Naive thymus-derived CD4-positive, alpha-beta T cell (primary cell): Measurements from ENCODE around the gene LNX1. TPM values are rescaled to one million over a fixed set of nuclear protein-coding genes. Genes with fewer than 3 reads are reported as not detected.

ENCODE experiments used
- ATAC-seq: fragments of 150-1000 bp; cut with Tn5 transposase; 2 replicates; pipeline ENCODE4 v1.10.0; 2021; ENCODE audit warnings: mild to moderate bottlenecking, moderate library complexity
- CTCF ChIA-PET: fragments of 350-600 bp; sonication (Branson Sonifier 250); formaldehyde crosslinking; loops from one replicate; lab custom pipeline; 2021; ENCODE audit warnings: antibody characterized with exemption; lab: Charles Lee
- POLR2A ChIA-PET: fragments of 350-600 bp; sonication (Branson Sonifier 250); formaldehyde crosslinking; loops from one replicate; lab custom pipeline; 2021; ENCODE audit warnings: antibody characterized with exemption, inconsistent platforms; lab: Charles Lee
- DNase-seq, 9 donors: peaks; one replicate each; pipeline versions ENCODE4 v3.0.0 to v3.0.0-alpha.2; 2020 to 2022; ENCODE audit warnings: mixed read lengths in 1 of 9
- H3K27ac ChIP-seq: one replicate; pipeline ENCODE4 v1.7.0; 2013; ENCODE audit warnings: mild to moderate bottlenecking, low read depth, low read length, moderate library complexity
- H3K27me3 ChIP-seq, 2 donors: one replicate each; pipeline ENCODE4 v1.7.0; 2013; ENCODE audit warnings: low read length in 2 of 2, mild to moderate bottlenecking in 2 of 2, moderate library complexity in 2 of 2; ENCODE audit not compliant: control insufficient read depth in 2 of 2, insufficient read depth in 2 of 2
- H3K36me3 ChIP-seq, 3 experiments: 1 replicate in 2 of 3; 2 replicates in 1 of 3; pipeline ENCODE4 v1.7.0; 2013; ENCODE audit warnings: low read length in 3 of 3, mild to moderate bottlenecking in 3 of 3, moderate library complexity in 1 of 3; ENCODE audit not compliant: insufficient read depth in 3 of 3, control insufficient read depth in 2 of 3
- H3K4me1 ChIP-seq, 2 donors: one replicate each; pipeline ENCODE4 v1.7.0; 2013; ENCODE audit warnings: low read length in 2 of 2, mild to moderate bottlenecking in 2 of 2, moderate library complexity in 1 of 2; ENCODE audit not compliant: control insufficient read depth in 2 of 2, insufficient read depth in 2 of 2
- H3K4me3 ChIP-seq: 2 replicates; pipeline ENCODE4 v1.7.0; 2013; ENCODE audit warnings: mild to moderate bottlenecking, low read length
- H3K9me3 ChIP-seq, 3 experiments: 1 replicate in 2 of 3; 2 replicates in 1 of 3; pipeline ENCODE4 v1.7.0; 2013; ENCODE audit warnings: low read length in 3 of 3; ENCODE audit not compliant: control insufficient read depth in 2 of 3
- H3K27ac Mint-ChIP-seq, 9 donors: one replicate each; pipeline ENCODE4 v1.8.0; 2020 to 2022; ENCODE audit warnings: mixed read lengths in 9 of 9, mild to moderate bottlenecking in 8 of 9, moderate library complexity in 5 of 9, inconsistent platforms in 2 of 9
- H3K27me3 Mint-ChIP-seq, 5 donors: one replicate each; pipeline ENCODE4 v1.8.0; 2021 to 2022; ENCODE audit warnings: mixed read lengths in 5 of 5, mild to moderate bottlenecking in 1 of 5
- H3K36me3 Mint-ChIP-seq, 5 donors: one replicate each; pipeline ENCODE4 v1.8.0; 2020 to 2022; ENCODE audit warnings: mixed read lengths in 5 of 5, mild to moderate bottlenecking in 3 of 5, inconsistent platforms in 1 of 5
- H3K4me1 Mint-ChIP-seq, 7 donors: one replicate each; pipeline ENCODE4 v1.8.0; 2020 to 2022; ENCODE audit warnings: mixed read lengths in 7 of 7, mild to moderate bottlenecking in 3 of 7, inconsistent platforms in 1 of 7
- H3K4me3 Mint-ChIP-seq, 10 donors: one replicate each; pipeline ENCODE4 v1.8.0; 2020 to 2022; ENCODE audit warnings: mild to moderate bottlenecking in 10 of 10, mixed read lengths in 10 of 10, moderate library complexity in 6 of 10, inconsistent platforms in 2 of 10
- H3K9me3 Mint-ChIP-seq, 11 donors: one replicate each; pipeline ENCODE4 v1.8.0; 2020 to 2022; ENCODE audit warnings: mixed read lengths in 11 of 11, mild to moderate bottlenecking in 4 of 11, inconsistent platforms in 1 of 11, moderate library complexity in 1 of 11
- intact Hi-C, 2 donors: fragments of 100-400 bp; cut with micrococcal nuclease; formaldehyde crosslinking; loops; one replicate each; pipeline ENCODE4 v1.15.1; 2023
- polyA plus RNA-seq, 2 donors: library from polyadenylated mRNA; unstranded; fragments of 300-500 nt; fragmentation: Illumina TruSeq; gene quantifications; one replicate each; pipeline ENCODE4 v1.2.3, GENCODE V29; 2021
- total RNA-seq, 6 experiments: library from RNA in 5 of 6; stranded (reverse) in 5 of 6; gene quantifications; 1 replicate in 5 of 6; 2 replicates in 1 of 6; pipeline ENCODE4 v1.2.3 and lab custom pipeline; 2021 to 2026

Gene LNX1
- total and polyA plus RNA-seq, 7 experiments from 2014 or later: 0.09 to 0.48 TPM; not detected in 5

- ChIA-PET POLR2A (no interaction called here), CTCF (no interaction called here)
- Histone ChIP-seq H3K4me1 (no peaks in the 10 kb centered on the region), H3K27ac (no peak overlapping the region), H3K27me3 (no peaks in the 10 kb centered on the region), H3K36me3 (no peaks in the 10 kb centered on the region), H3K4me3 (no peak overlapping the region), H3K9me3 (no peaks in the 10 kb centered on the region)
- no peaks in the 10 kb centered on the region for H3K4me1 Mint-ChIP-seq
- H3K9me3 Mint-ChIP-seq: peaks cover 0 to 6% (median 2%) of the 10 kb centered on the region in 11 donors
- no peak for DNase-seq
- no peaks in the 10 kb centered on the region for H3K36me3 Mint-ChIP-seq
- no peak overlapping the region for H3K4me3 Mint-ChIP-seq
- ATAC-seq: no peak
- no peak overlapping the region for H3K27ac Mint-ChIP-seq
- intact Hi-C loops: no loop called here
- peaks cover 5 to 34% (median 25%) of the 10 kb centered on the region in 5 donors for H3K27me3 Mint-ChIP-seq
Observed at GRCh38 chr4:53629296-53629695, 38.0 kb upstream of the LNX1 start.

GRCh38 chr4:53626491-53626890 lies 35.2 kb upstream of the LNX1 start:
- peaks cover 0 to 13% (median 4%) of the 10 kb centered on the region in 11 donors for H3K9me3 Mint-ChIP-seq
- intact Hi-C loops: no loop called here
- no peaks in the 10 kb centered on the region for H3K9me3 ChIP-seq

GRCh38 chr4:53625888-53626287 lies 34.6 kb upstream of the LNX1 start:
- no peak for ATAC-seq

More at GRCh38 chr4:53626491-53626890, 35.2 kb upstream of the LNX1 start:
- no peak overlapping the region for H3K27ac Mint-ChIP-seq
- no peak overlapping the region for H3K4me3 ChIP-seq
- no peaks in the 10 kb centered on the region for H3K4me1 Mint-ChIP-seq
- DNase-seq (no peak), ATAC-seq (no peak)
- H3K27ac ChIP-seq: no peak overlapping the region
- H3K4me3 Mint-ChIP-seq: no peak overlapping the region
- H3K4me1 ChIP-seq: no peaks in the 10 kb centered on the region
- no peaks in the 10 kb centered on the region for H3K27me3 ChIP-seq
- POLR2A ChIA-PET: interaction anchor here (0.7 kb wide), 1 partner anchor 660 kb away, joined by 3 read pairs; no protein-coding TSS in a partner anchor
- H3K36me3 Mint-ChIP-seq: no peaks in the 10 kb centered on the region
- peaks cover 0 to 25% (median 18%) of the 10 kb centered on the region in 5 donors for H3K27me3 Mint-ChIP-seq
- CTCF ChIA-PET: no interaction called here
- H3K36me3 ChIP-seq: no peaks in the 10 kb centered on the region

GRCh38 chr4:53622739-53623151 lies 31.5 kb upstream of the LNX1 start:
- H3K27ac Mint-ChIP-seq: no peak overlapping the region
- ATAC-seq (no peak), DNase-seq (no peak)
- H3K4me1 Mint-ChIP-seq: no peaks in the 10 kb centered on the region
- H3K36me3 Mint-ChIP-seq: no peaks in the 10 kb centered on the region
- no peak overlapping the region for H3K4me3 Mint-ChIP-seq
- ChIA-PET CTCF (no interaction called here), POLR2A (no interaction called here)
- no peaks in the 10 kb centered on the region for H3K4me1 ChIP-seq
- H3K36me3 ChIP-seq: no peaks in the 10 kb centered on the region
- H3K9me3 ChIP-seq: no peaks in the 10 kb centered on the region
- intact Hi-C loops: no loop called here
- peaks cover 0 to 21% (median 7%) of the 10 kb centered on the region in 5 donors for H3K27me3 Mint-ChIP-seq
- H3K27me3 ChIP-seq: no peaks in the 10 kb centered on the region
- H3K4me3 ChIP-seq: no peak overlapping the region
- no peak overlapping the region for H3K27ac ChIP-seq
- peaks cover 0 to 13% (median 4%) of the 10 kb centered on the region in 11 donors for H3K9me3 Mint-ChIP-seq

More at GRCh38 chr4:53625888-53626287, 34.6 kb upstream of the LNX1 start:
- Histone ChIP-seq H3K27me3 (no peaks in the 10 kb centered on the region), H3K4me1 (no peaks in the 10 kb centered on the region), H3K9me3 (no peaks in the 10 kb centered on the region), H3K36me3 (no peaks in the 10 kb centered on the region), H3K4me3 (no peak overlapping the region), H3K27ac (no peak overlapping the region)
- POLR2A ChIA-PET: no interaction called here
- intact Hi-C loops: no loop called here
- Mint-ChIP-seq H3K27ac (no peak overlapping the region), H3K4me3 (no peak overlapping the region), H3K9me3 (peaks cover 0 to 13% (median 4%) of the 10 kb centered on the region in 11 donors), H3K36me3 (no peaks in the 10 kb centered on the region), H3K4me1 (no peaks in the 10 kb centered on the region), H3K27me3 (peaks cover 0 to 24% (median 17%) of the 10 kb centered on the region in 5 donors)
- CTCF ChIA-PET: no interaction called here
- no peak for DNase-seq

- ATAC-seq: no peak
- intact Hi-C loops: no loop called here
- ChIA-PET CTCF (no interaction called here), POLR2A (no interaction called here)
- Mint-ChIP-seq H3K4me3 (no peak overlapping the region), H3K27me3 (peaks cover 0 to 19% (median 4%) of the 10 kb centered on the region in 5 donors), H3K27ac (no peak overlapping the region), H3K36me3 (no peaks in the 10 kb centered on the region), H3K4me1 (no peaks in the 10 kb centered on the region), H3K9me3 (peaks cover 0 to 13% (median 4%) of the 10 kb centered on the region in 11 donors)
- H3K36me3 ChIP-seq: no peaks in the 10 kb centered on the region
- H3K4me3 ChIP-seq: no peak overlapping the region
- H3K27ac ChIP-seq: no peak overlapping the region
- H3K4me1 ChIP-seq: no peaks in the 10 kb centered on the region
- no peaks in the 10 kb centered on the region for H3K9me3 ChIP-seq
- H3K27me3 ChIP-seq: no peaks in the 10 kb centered on the region
- no peak for DNase-seq
Observed at GRCh38 chr4:53620956-53621355, 29.7 kb upstream of the LNX1 start.

GRCh38 chr4:53619431-53619830 lies 28.1 kb upstream of the LNX1 start:
- CTCF ChIA-PET: no interaction called here
- H3K4me3 ChIP-seq: no peak overlapping the region
- no peaks in the 10 kb centered on the region for H3K27me3 ChIP-seq
- Mint-ChIP-seq H3K9me3 (peaks cover 0 to 13% (median 4%) of the 10 kb centered on the region in 11 donors), H3K4me1 (no peaks in the 10 kb centered on the region), H3K36me3 (no peaks in the 10 kb centered on the region), H3K27ac (no peak overlapping the region), H3K4me3 (no peak overlapping the region), H3K27me3 (peaks cover 0 to 18% (median 5%) of the 10 kb centered on the region in 5 donors)
- POLR2A ChIA-PET: no interaction called here
- ATAC-seq (no peak), DNase-seq (no peak)
- H3K4me1 ChIP-seq: no peaks in the 10 kb centered on the region
- no peaks in the 10 kb centered on the region for H3K36me3 ChIP-seq
- H3K27ac ChIP-seq: no peak overlapping the region
- intact Hi-C loops: no loop called here
- H3K9me3 ChIP-seq: no peaks in the 10 kb centered on the region

GRCh38 chr4:53618321-53618720 lies 27.0 kb upstream of the LNX1 start:
- intact Hi-C loops: no loop called here
- H3K27me3 Mint-ChIP-seq: peaks cover 0 to 12% (median 9%) of the 10 kb centered on the region in 5 donors
- no peak overlapping the region for H3K4me3 ChIP-seq
- H3K27ac ChIP-seq: no peak overlapping the region
- H3K27ac Mint-ChIP-seq: no peak overlapping the region
- no peaks in the 10 kb centered on the region for H3K36me3 Mint-ChIP-seq
- ChIA-PET CTCF (no interaction called here), POLR2A (no interaction called here)
- H3K9me3 ChIP-seq: no peaks in the 10 kb centered on the region
- DNase-seq: no peak
- H3K4me1 ChIP-seq: no peaks in the 10 kb centered on the region
- no peaks in the 10 kb centered on the region for H3K4me1 Mint-ChIP-seq
- no peak overlapping the region for H3K4me3 Mint-ChIP-seq
- no peaks in the 10 kb centered on the region for H3K36me3 ChIP-seq
- ATAC-seq: no peak
- H3K27me3 ChIP-seq: no peaks in the 10 kb centered on the region
- H3K9me3 Mint-ChIP-seq: peaks cover 0 to 5% (median under 1%) of the 10 kb centered on the region in 11 donors
